GM20000 (cell line): Measurements from ENCODE around the gene SLTM.
"Not testable (repeated sequence)": the region's sequence is repeated elsewhere in the genome, so short reads cannot be mapped to it uniquely, and the experiment has no call there.

Source experiments
- DNase-seq: peaks from one replicate; pipeline ENCODE4 v3.0.0; 2012; ENCODE audit warnings: low spot score
- TF ChIP-seq, protein P1 (sequence below): IDR thresholded peaks from 2 replicates; pipeline ENCODE4 v1.5.1; 2012; ENCODE audit warnings: mild to moderate bottlenecking, control low read depth; ENCODE audit errors: extremely low read depth, missing control alignments

Gene SLTM

GRCh38 chr15:58873267-58873666, 60.2 kb downstream of the SLTM start:
- DNase-seq = no peak
- TF ChIP-seq, protein P1, sequence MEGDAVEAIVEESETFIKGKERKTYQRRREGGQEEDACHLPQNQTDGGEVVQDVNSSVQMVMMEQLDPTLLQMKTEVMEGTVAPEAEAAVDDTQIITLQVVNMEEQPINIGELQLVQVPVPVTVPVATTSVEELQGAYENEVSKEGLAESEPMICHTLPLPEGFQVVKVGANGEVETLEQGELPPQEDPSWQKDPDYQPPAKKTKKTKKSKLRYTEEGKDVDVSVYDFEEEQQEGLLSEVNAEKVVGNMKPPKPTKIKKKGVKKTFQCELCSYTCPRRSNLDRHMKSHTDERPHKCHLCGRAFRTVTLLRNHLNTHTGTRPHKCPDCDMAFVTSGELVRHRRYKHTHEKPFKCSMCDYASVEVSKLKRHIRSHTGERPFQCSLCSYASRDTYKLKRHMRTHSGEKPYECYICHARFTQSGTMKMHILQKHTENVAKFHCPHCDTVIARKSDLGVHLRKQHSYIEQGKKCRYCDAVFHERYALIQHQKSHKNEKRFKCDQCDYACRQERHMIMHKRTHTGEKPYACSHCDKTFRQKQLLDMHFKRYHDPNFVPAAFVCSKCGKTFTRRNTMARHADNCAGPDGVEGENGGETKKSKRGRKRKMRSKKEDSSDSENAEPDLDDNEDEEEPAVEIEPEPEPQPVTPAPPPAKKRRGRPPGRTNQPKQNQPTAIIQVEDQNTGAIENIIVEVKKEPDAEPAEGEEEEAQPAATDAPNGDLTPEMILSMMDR = no peak

GRCh38 chr15:58870451-58870850, 63.0 kb downstream of the SLTM start:
- TF ChIP-seq, protein P1 = no peak
- DNase-seq = no peak

- DNase-seq = no peak
- TF ChIP-seq, protein P1 = no peak
These were observed 65.6 kb downstream of the SLTM start for GRCh38 chr15:58867926-58868325.

DNA sequence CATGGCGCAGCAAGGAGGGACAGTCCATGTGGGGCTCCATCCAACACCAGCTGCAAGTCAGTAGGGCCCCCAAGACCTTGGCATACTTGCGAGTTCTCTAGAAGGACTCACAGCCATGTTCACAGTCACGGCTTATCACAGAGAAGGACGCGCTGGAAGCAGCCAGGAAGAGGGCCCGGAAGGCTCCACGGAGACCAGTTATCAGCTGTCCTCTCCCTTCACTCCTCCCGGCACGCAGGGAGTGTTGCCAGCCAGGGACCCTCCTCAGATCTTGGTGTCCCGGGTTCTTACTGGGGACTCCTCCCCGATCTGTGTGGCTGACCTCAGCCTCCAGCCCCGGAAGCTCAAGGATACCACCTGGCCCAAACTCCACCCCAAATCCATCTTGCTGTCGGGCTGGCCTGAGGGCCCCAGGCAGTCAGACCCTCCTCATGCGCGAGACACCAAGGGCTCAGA, 68.0 kb downstream of the SLTM start:
- DNase-seq = no peak
- TF ChIP-seq, protein P1 = no peak

GRCh38 chr15:58864602-58865424, 68.7 kb downstream of the SLTM start:
- DNase-seq = peak; percentile 35
- TF ChIP-seq, protein P1 = no peak

DNA sequence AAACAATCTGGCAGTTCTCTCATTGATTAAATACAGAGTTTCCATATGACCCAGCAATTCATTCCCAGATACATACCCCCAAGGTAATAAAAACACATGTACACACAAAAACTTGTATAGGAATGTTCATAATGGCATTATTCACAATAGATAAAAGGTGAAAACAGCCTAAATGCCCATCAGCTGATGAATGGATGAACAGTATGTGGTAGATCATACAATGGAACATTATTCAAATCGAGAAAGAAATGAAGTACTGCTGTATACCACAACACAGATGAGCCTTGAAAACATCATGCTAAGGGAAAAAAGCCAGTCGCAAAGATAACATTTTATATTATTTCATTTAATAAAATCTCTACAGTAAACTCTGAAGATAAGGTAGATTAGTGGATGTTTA, 71.2 kb downstream of the SLTM start:
- TF ChIP-seq, protein P1 = no peak
- DNase-seq = no peak

DNA sequence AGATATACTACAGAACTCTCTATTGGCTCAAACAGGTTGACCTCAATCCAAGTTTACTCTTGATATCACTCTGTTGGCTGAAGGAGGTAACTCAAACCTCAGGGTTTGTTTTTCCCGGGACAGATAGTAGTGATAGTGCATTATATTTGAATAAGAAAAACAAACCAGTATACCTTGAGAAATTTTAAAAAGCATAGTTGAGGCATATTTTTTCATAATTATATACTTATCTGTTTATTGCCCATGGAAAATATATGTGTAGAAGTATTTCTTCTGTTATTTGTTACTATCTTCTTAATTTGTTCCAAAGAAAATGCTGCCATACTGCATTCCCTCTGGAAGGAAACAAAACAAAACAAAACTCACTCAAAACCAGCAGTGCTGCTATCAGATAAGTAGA, 76.9 kb downstream of the SLTM start:
- not testable (repeated sequence) for DNase-seq

DNA sequence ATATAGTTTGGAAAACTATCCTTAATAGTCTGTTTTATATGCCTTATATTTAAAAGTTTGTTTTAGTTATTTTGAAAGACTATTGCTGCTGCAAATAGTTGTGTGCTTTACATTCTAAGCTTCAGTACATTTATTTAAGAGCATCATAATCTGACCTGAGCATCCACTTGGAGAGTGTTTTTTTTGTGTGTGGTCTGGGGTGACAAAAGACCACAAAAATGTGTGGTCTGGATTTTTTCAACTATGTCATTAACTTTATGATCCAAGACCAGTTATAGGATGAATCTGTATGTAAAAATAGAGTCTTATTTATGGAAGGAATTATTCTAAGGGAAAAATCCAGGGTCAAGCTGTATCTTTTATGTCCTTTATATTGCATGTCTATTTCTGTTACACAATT, 77.4 kb downstream of the SLTM start:
- TF ChIP-seq, protein P1 = no peak
- no peak for DNase-seq
